B cell (primary cell): ENCODE results near the gene SGCA. TPM values are rescaled to one million over a fixed set of nuclear protein-coding genes. Genes with fewer than 3 reads are reported as not detected.

ENCODE experiments used
- ATAC-seq: fragments of 200-7000 bp; cut with Tn5 transposase; one replicate; pipeline ENCODE4 v1.10.0; 2021; ENCODE audit warnings: low read depth, mild to moderate bottlenecking, moderate number of reproducible peaks, moderate library complexity
- CTCF ChIA-PET: fragments of 350-600 bp; sonication (Branson Sonifier 250); formaldehyde crosslinking; loops from one replicate; lab custom pipeline; 2021; ENCODE audit warnings: antibody characterized with exemption, inconsistent platforms; lab: Charles Lee
- POLR2A ChIA-PET: fragments of 350-600 bp; sonication (Branson Sonifier 250); formaldehyde crosslinking; loops from one replicate; lab custom pipeline; 2021; ENCODE audit warnings: antibody characterized with exemption; lab: Charles Lee
- DNase-seq: peaks from one replicate; pipeline ENCODE4 v3.0.0; 2013
- H2AFZ ChIP-seq: 2 replicates; pipeline ENCODE4 v1.6.1; 2012; ENCODE audit warnings: mild to moderate bottlenecking, low read depth, low read length; ENCODE audit not compliant: insufficient read depth, poor library complexity, severe bottlenecking
- H3K27ac ChIP-seq, 2 donors: 1 replicate in 1 of 2; 2 replicates in 1 of 2; pipeline ENCODE4 v1.5.1; 2012 to 2013; ENCODE audit warnings: low read length in 2 of 2, mild to moderate bottlenecking in 2 of 2, moderate library complexity in 1 of 2
- H3K27me3 ChIP-seq, 4 experiments: fragments of 200-600 bp in 1 of 4; sonication (generic) in 1 of 4; replicated peaks in 1 of 4; 1 replicate in 2 of 4; 2 replicates in 2 of 4; pipeline versions ENCODE4 v1.6.1 to v1.7.0; 2013 to 2016; ENCODE audit warnings: low read length in 3 of 4, mild to moderate bottlenecking in 2 of 4, mixed read lengths in 1 of 4, moderate library complexity in 1 of 4; ENCODE audit not compliant: insufficient read depth in 4 of 4, control insufficient read depth in 3 of 4; ENCODE audit errors: control extremely low read depth in 1 of 4
- H3K36me3 ChIP-seq, 2 experiments: replicated peaks in 1 of 2; 1 replicate in 1 of 2; 2 replicates in 1 of 2; pipeline versions ENCODE4 v1.6.1 to v1.7.1; 2013; ENCODE audit warnings: low read length in 1 of 2; ENCODE audit not compliant: insufficient read depth in 2 of 2, control insufficient read depth in 1 of 2; ENCODE audit errors: control extremely low read depth in 1 of 2, extremely low read depth in 1 of 2
- H3K4me1 ChIP-seq, 2 donors: fragments of 200-600 bp in 1 of 2; sonication (generic) in 1 of 2; 1 replicate in 1 of 2; 2 replicates in 1 of 2; pipeline versions ENCODE4 v1.5.1 to v1.6.1; 2013 to 2017; ENCODE audit warnings: low read length in 2 of 2; ENCODE audit not compliant: control insufficient read depth in 2 of 2, insufficient read depth in 2 of 2
- H3K4me2 ChIP-seq: replicated peaks from 2 replicates; pipeline ENCODE3; 2012; ENCODE audit warnings: mild to moderate bottlenecking, low read depth, low read length; ENCODE audit not compliant: poor library complexity, severe bottlenecking
- H3K4me3 ChIP-seq, 5 experiments: fragments of 200-600 bp in 1 of 5; sonication (generic) in 1 of 5; 1 replicate in 3 of 5; 2 replicates in 2 of 5; pipeline versions ENCODE4 v1.5.1 to v1.7.0; 2011 to 2016; ENCODE audit warnings: low read length in 4 of 5, mild to moderate bottlenecking in 4 of 5, low read depth in 2 of 5, control low read depth in 1 of 5, moderate library complexity in 1 of 5; ENCODE audit not compliant: insufficient read depth in 1 of 5; ENCODE audit errors: control extremely low read depth in 1 of 5, extremely low read depth in 1 of 5
- H3K79me2 ChIP-seq: fragments of 200-600 bp; sonication (generic); one replicate; pipeline ENCODE4 v1.6.0; 2016; ENCODE audit warnings: low read length; ENCODE audit not compliant: control insufficient read depth, insufficient read depth
- H3K9ac ChIP-seq: fragments of 200-600 bp; sonication (generic); 2 replicates; pipeline ENCODE4 v1.6.1; 2017; ENCODE audit warnings: mild to moderate bottlenecking, low read length, moderate library complexity
- H3K9me3 ChIP-seq, 3 donors: one replicate each; pipeline versions ENCODE4 v1.6.1 to v1.7.1; 2013; ENCODE audit warnings: low read length in 2 of 3; ENCODE audit not compliant: control insufficient read depth in 2 of 3, insufficient read depth in 1 of 3; ENCODE audit errors: control extremely low read depth in 1 of 3
- H4K20me1 ChIP-seq: 2 replicates; pipeline ENCODE4 v1.6.0; 2012; ENCODE audit warnings: mild to moderate bottlenecking, low read length; ENCODE audit not compliant: insufficient read depth, control insufficient read depth, poor library complexity, severe bottlenecking
- H3K27ac Mint-ChIP-seq: one replicate; pipeline ENCODE4 v1.8.0; 2021; ENCODE audit warnings: mixed read lengths
- H3K27me3 Mint-ChIP-seq: one replicate; pipeline ENCODE4 v1.8.0; 2021; ENCODE audit warnings: mixed read lengths
- H3K4me1 Mint-ChIP-seq: one replicate; pipeline ENCODE4 v1.8.0; 2021; ENCODE audit warnings: mixed read lengths
- H3K4me3 Mint-ChIP-seq: one replicate; pipeline ENCODE4 v1.8.0; 2021; ENCODE audit warnings: mixed read lengths
- H3K9me3 Mint-ChIP-seq: one replicate; pipeline ENCODE4 v1.8.0; 2022; ENCODE audit warnings: mixed read lengths; ENCODE audit not compliant: insufficient read depth
- CTCF ChIP-seq: fragments of 200-600 bp; IDR thresholded peaks from one replicate; pipeline ENCODE4 v1.8.0; 2022; ENCODE audit warnings: antibody characterized with exemption, mild to moderate bottlenecking
- EZH2 ChIP-seq: IDR thresholded peaks from 2 replicates; pipeline ENCODE4 v1.6.1; 2012; ENCODE audit warnings: borderline replicate concordance, low read depth, mild to moderate bottlenecking, moderate library complexity, low read length; ENCODE audit not compliant: insufficient read depth, poor library complexity, severe bottlenecking
- WGBS: methylation state at CpG from one replicate; pipeline ENCODE4 v1.1.5; 2013; ENCODE audit warnings: missing lambda C conversion rate; ENCODE audit not compliant: insufficient coverage; 5-methylcytosine and 5-hydroxymethylcytosine counted together
- intact Hi-C: fragments of 100-400 bp; cut with micrococcal nuclease; formaldehyde crosslinking; loops from one replicate; pipeline ENCODE4 v1.10.0; 2022
- polyA plus RNA-seq: library from polyadenylated mRNA; depleted of rRNA; stranded (reverse); fragments of >200 nt; gene quantifications from 2 replicates; pipeline ENCODE4 v1.2.3, GENCODE V29; 2012
- total RNA-seq, 2 donors: library from RNA; stranded (reverse); fragments of 120-200 nt in 1 of 2; gene quantifications; 1 replicate in 1 of 2; 2 replicates in 1 of 2; pipeline versions ENCODE4 v1.2.3 to v1.2.4, GENCODE V29; 2013 to 2022

The SGCA gene
- total and polyA plus RNA-seq, 2 donors (not counting 1 experiment from before 2014, with no cell fraction given) = 4.4 to 4.5 TPM

DNA sequence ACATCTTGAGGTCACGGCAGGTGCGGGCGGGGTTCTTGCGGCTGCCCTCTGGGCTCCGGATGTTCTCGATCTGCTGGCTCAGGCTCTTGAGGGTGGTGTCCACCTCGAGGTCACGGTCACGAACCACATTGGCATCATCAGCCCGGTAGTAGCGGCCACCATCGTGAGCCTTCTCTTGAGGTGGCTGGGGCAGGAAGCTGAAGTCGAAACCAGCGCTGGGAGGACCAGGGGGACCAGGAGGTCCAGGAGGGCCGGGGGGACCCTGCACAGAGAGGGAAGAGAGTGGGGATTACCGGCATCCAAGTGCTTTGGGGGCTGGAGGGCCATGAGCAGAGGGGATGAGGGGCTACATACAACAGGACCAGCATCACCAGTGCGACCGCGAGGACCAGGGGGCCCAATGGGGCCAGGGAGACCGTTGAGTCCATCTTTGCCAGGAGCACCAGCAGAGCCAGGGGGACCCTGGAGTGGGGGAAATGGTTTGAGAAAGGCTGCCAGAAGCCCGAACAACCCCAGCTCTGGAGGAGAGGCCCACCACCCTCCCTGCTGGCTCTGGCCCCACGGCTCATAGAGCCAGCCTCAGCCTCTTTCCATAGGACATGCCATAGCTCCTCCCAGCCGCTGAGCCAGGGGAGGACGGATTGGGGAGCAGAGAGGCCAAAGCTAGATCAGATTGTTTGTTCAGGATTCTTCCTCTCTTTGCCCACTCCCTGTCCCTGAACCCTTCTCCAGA, 21.0 kb downstream of the SGCA start:
- H3K27me3 Mint-ChIP-seq = no peaks in the 10 kb centered on the region
- CTCF ChIA-PET = no interaction called here

More for the DNA sequence above, 21.0 kb downstream of the SGCA start:
- Histone ChIP-seq H3K9me3 (peaks cover 0 to 5% (median 0%) of the 10 kb centered on the region in 3 donors), H3K79me2 (no peaks in the 10 kb centered on the region), H4K20me1 (no peaks in the 10 kb centered on the region), H3K4me3 (no peak overlapping the region), H3K9ac (no peak overlapping the region), H3K4me2 (no peak overlapping the region), H2AFZ (no peak overlapping the region), H3K27ac (no peak overlapping the region), H3K27me3 (no peaks in the 10 kb centered on the region), H3K4me1 (peaks cover 27 to 32% of the 10 kb centered on the region in 2 donors), H3K36me3 (no peaks in the 10 kb centered on the region)
- intact Hi-C loops = no loop called here
- WGBS = 95% methylated on average over 22 of the region's 24 CpGs
- ATAC-seq = no peak
- Mint-ChIP-seq H3K27ac (no peak overlapping the region), H3K9me3 (no peaks in the 10 kb centered on the region), H3K4me3 (no peak overlapping the region), H3K4me1 (peaks cover 37% of the 10 kb centered on the region)
- POLR2A ChIA-PET = no interaction called here
- DNase-seq = no peak
- TF ChIP-seq EZH2 (no peak), CTCF (no peak)
